Transverse colon (tissue), 4 donors: ENCODE data around the gene CDR2. TPM values are rescaled to one million over a fixed set of nuclear protein-coding genes. Genes with fewer than 3 reads are reported as not detected.

Experiments used
- DNase-seq: peaks from one replicate; pipeline ENCODE4 v3.0.0-alpha.2; 2019
- H3K27ac ChIP-seq, 4 donors: fragments of 200-600 bp; sonication (generic); 2 replicates each; pipeline ENCODE4 v1.5.1; 2016 to 2018; ENCODE audit warnings: inconsistent platforms in 4 of 4
- H3K27me3 ChIP-seq: fragments of 200-600 bp; sonication (generic); 2 replicates; pipeline ENCODE4 v1.5.1; 2017; ENCODE audit warnings: inconsistent platforms
- H3K36me3 ChIP-seq, 4 donors: fragments of 200-600 bp; sonication (generic); 2 replicates each; pipeline ENCODE4 v1.5.1; 2017 to 2019; ENCODE audit warnings: inconsistent platforms in 4 of 4
- H3K4me1 ChIP-seq, 4 donors: fragments of 200-600 bp; sonication (generic); 2 replicates each; pipeline ENCODE4 v1.5.1; 2017 to 2020; ENCODE audit warnings: inconsistent platforms in 4 of 4
- H3K4me3 ChIP-seq, 4 donors: fragments of 200-600 bp; sonication (generic); 1 replicate in 1 of 4; 2 replicates in 3 of 4; pipeline versions ENCODE4 v1.5.1 to v1.6.1; 2017 to 2019; ENCODE audit warnings: inconsistent platforms in 4 of 4
- H3K9me3 ChIP-seq, 2 donors: fragments of 200-600 bp; sonication (generic); 2 replicates each; pipeline ENCODE4 v1.5.1; 2017 to 2019; ENCODE audit warnings: inconsistent platforms in 2 of 2
- EP300 ChIP-seq: sonication (generic); formaldehyde crosslinking; IDR thresholded peaks from one replicate; pipeline ENCODE4 v1.6.1; 2017; ENCODE audit warnings: antibody characterized with exemption, low read depth
- POLR2A ChIP-seq: fragments of 450-650 bp; IDR thresholded peaks from one replicate; pipeline ENCODE4 v1.6.1; 2016; ENCODE audit warnings: antibody characterized with exemption, mild to moderate bottlenecking, moderate library complexity
- POLR2AphosphoS5 ChIP-seq, 3 donors: sonication (generic); formaldehyde crosslinking; IDR thresholded peaks; one replicate each; pipeline ENCODE4 v1.6.1; 2016; ENCODE audit warnings: antibody characterized with exemption in 3 of 3
- WGBS, 2 donors: methylation state at CpG; one replicate each; pipeline ENCODE4 v1.1.5; 2018; ENCODE audit warnings: low coverage in 1 of 2; 5-methylcytosine and 5-hydroxymethylcytosine counted together
- in situ Hi-C, 4 donors: fragments of 200-750 bp; cut with MboI; loops; one replicate each; pipeline versions ENCODE4 v1.15.0 to v1.15.1; 2017; ENCODE audit warnings: low sequenced_read_pairs in 3 of 4, low pct_ligation_motif_present in 1 of 4, low pct_unique_long_range_greater_than_20kb in 1 of 4
- intact Hi-C: fragments of 100-400 bp; cut with DNase I; formaldehyde crosslinking; loops from one replicate; pipeline ENCODE4 v1.15.1; 2023; ENCODE audit warnings: low total_unique reads
- total RNA-seq, 4 donors: library from RNA; depleted of rRNA; stranded (reverse); fragments of >200 nt; gene quantifications; one replicate each; pipeline ENCODE4 v1.1.0, GENCODE V29; 2016
- TF ChIP-seq, protein P1 (sequence below), 5 experiments: fragments of 200-600 bp in 3 of 5; fragments of 450-650 bp in 2 of 5; sonication (generic) in 3 of 5; IDR thresholded peaks; 1 replicate in 2 of 5; 2 replicates in 3 of 5; pipeline ENCODE4 v1.5.1; 2016 to 2017; ENCODE audit warnings: antibody characterized with exemption in 5 of 5, inconsistent platforms in 3 of 5, mild to moderate bottlenecking in 2 of 5, moderate library complexity in 1 of 5

Gene CDR2
- 100 to 1,000 TPM in 1 of 4 donors, 10 to 100 TPM in 3; 21.7 to 317 (median 24.1) TPM for total RNA-seq

DNA sequence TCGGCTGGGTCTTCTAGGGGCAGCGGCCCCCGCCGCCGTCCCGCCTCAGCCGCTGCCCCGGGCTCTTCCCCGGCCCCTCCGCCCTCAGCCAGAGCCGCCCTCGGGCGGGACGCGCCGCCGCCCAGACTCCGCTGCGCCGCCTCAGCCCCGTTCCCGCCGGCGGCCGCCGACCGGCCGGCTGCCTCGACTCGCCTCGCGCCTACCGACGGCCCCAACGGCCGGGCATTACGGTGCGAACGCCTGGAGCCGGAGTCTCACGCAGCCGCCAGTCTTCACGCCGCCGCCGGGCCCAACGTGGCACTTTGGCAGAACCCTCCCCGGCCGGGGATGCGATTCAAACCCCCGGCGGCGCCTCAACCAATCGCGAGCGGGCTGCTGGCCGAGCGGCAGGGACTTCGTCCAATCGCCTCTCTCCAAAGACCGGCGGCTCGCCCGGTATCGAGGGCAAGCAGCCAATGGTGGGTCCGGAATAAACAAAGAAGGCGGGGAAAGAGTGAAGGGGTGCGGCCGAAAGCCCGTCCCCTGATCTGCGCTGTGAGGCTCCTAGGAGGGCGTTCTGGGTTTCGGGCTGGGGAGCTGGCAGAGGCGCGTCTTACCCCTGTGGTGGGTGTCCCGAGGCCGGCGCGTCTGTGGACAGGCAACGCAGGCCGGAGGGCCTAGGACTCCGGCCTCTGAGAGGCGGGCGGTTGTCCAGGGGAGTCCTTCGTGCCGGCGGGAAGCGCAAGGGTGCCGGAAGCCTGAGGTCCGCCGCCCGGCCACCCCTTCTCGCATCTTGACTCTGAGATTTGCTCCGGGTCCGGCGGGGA, at the start of gene CDR2:
TSS of gene CDR2 (minus strand) at position 309 of the 806 bp plus-strand sequence. CDS start 310 bp downstream, outside the sequence.
- Histone ChIP-seq H3K9me3 (no peaks in the 10 kb centered on the region), H3K36me3 (no peaks in the 10 kb centered on the region), H3K27me3 (no peaks in the 10 kb centered on the region), H3K4me1 (peaks cover 18 to 46% (median 40%) of the 10 kb centered on the region in 4 donors), H3K4me3 (peak within 1 kb of the TSS; percentile 80 to 92 (median 86)), H3K27ac (peak within 1 kb of the TSS; percentile 92 to 96 (median 94))
- DNase-seq = peak; percentile 99
- 0% methylated on average over 43 of the region's 96 CpGs; no CpG with 5 or more reads in 1 of the 2 donors for WGBS, 2 donors
- intact Hi-C loops (no loop called here), in situ Hi-C loops (no loop called here)
- TF ChIP-seq POLR2AphosphoS5 (IDR thresholded peaks at IDR 0.05) (peak; percentile 95 to 96 (median 95)), EP300 (no peak), POLR2A (peak; percentile 86)
- TF ChIP-seq, protein P1, sequence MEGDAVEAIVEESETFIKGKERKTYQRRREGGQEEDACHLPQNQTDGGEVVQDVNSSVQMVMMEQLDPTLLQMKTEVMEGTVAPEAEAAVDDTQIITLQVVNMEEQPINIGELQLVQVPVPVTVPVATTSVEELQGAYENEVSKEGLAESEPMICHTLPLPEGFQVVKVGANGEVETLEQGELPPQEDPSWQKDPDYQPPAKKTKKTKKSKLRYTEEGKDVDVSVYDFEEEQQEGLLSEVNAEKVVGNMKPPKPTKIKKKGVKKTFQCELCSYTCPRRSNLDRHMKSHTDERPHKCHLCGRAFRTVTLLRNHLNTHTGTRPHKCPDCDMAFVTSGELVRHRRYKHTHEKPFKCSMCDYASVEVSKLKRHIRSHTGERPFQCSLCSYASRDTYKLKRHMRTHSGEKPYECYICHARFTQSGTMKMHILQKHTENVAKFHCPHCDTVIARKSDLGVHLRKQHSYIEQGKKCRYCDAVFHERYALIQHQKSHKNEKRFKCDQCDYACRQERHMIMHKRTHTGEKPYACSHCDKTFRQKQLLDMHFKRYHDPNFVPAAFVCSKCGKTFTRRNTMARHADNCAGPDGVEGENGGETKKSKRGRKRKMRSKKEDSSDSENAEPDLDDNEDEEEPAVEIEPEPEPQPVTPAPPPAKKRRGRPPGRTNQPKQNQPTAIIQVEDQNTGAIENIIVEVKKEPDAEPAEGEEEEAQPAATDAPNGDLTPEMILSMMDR (IDR thresholded peaks at IDR 0.05) = no peak

DNA sequence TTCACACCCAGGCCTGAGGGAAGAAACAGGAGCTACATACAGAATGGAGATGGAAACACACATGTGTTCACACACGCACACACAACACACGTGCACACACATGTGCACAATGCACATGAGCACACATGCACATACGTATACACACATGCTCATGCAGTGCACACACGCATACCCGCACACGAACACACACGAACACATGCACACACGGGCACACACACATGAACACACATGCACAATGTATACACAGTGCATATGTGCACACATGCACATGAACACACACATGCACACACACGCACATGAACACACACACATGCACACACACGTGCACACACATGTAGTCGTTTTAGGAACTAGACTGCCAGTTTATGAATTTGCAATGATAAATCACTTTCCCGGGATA, 49.3 kb upstream of the CDR2 start:
- WGBS, 2 donors = 87 to 91% methylated on average over 3 to 12 of the region's 12 CpGs
- DNase-seq = no peak
- intact Hi-C loops (no loop called here), in situ Hi-C loops (loop anchor here in 1 of 4 donors (25.0 kb wide), 3 partner anchors 111 to 1286 kb away; no protein-coding TSS in a partner anchor)
- peaks cover 0 to 21% (median 6%) of the 10 kb centered on the region in 4 donors for H3K36me3 ChIP-seq
- no peak for TF ChIP-seq POLR2AphosphoS5 (IDR thresholded peaks at IDR 0.05)
- TF ChIP-seq, protein P1 (IDR thresholded peaks at IDR 0.05) = no peak
- no peak for TF ChIP-seq EP300
- TF ChIP-seq POLR2A = no peak
- no peaks in the 10 kb centered on the region for H3K9me3 ChIP-seq
- peak overlapping the region in 1 of 4 donors; percentile 74 for H3K27ac ChIP-seq
- no peak overlapping the region for H3K4me3 ChIP-seq
- no peaks in the 10 kb centered on the region for H3K27me3 ChIP-seq
- H3K4me1 ChIP-seq = peaks cover 0 to 12% (median 0%) of the 10 kb centered on the region in 4 donors

DNA sequence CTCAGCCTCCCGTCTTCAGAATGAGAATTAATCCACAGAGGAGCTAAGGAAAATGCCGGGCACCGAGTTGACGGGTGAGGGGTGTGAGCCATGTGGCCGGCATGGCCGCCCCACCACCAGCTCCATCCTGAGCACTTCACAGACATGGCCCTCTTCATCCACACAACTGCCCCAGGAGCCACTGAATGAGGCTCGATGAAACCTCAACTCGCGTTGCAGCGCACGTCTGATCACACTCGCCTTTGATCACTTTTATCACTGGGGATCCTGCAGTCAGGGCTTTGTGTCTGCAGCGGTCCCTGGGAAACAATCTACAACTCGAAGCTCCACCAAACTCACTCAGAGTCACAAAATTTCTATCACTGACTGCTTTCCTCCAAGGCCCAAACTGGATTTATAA, 46.7 kb upstream of the CDR2 start:
- in situ Hi-C loops = loop anchor here in 1 of 4 donors (25.0 kb wide), 3 partner anchors 109 to 1284 kb away; no protein-coding TSS in a partner anchor
- no peak overlapping the region for H3K4me3 ChIP-seq
- TF ChIP-seq POLR2A (no peak), EP300 (no peak), POLR2AphosphoS5 (IDR thresholded peaks at IDR 0.05) (no peak)
- TF ChIP-seq, protein P1 (IDR thresholded peaks at IDR 0.05) = no peak
- no peaks in the 10 kb centered on the region for H3K27me3 ChIP-seq
- no peak for DNase-seq
- intact Hi-C loops = no loop called here
- no peaks in the 10 kb centered on the region for H3K36me3 ChIP-seq
- H3K4me1 ChIP-seq = peaks cover 0 to 12% (median 0%) of the 10 kb centered on the region in 4 donors
- WGBS, 2 donors = 97 to 100% methylated on average over 1 to 14 of the region's 14 CpGs
- H3K27ac ChIP-seq = no peak overlapping the region
- H3K9me3 ChIP-seq = no peaks in the 10 kb centered on the region

DNA sequence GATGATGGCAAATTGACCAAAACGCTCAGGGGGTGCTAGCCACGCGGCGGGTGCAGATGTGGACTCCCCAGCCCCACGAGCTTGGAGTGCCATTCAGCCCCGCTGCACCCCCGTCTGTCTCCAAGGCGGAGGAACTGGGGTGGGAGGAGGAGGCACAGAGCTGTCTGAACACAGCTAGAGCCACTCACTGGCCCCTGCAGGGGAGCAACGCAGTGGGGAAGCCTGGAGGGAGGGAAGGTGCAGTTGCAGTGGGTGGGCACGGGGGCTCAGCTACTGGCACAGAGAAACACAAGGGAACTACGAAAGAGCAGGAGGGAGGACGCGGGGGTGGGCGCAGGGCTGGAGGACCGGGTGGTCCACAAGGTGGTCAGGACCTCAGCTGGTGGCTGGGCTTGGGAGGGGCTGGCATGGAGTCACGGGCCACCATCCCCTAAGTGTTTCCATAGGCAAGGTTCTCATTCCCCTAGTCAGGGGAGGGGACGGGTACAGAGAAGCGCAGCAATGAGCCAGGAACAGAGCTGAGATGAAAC, 46.3 kb upstream of the CDR2 start:
- no peak overlapping the region for H3K27ac ChIP-seq
- 97% methylated on average over 18 of the region's 18 CpGs; no CpG with 5 or more reads in 1 of the 2 donors for WGBS, 2 donors
- H3K27me3 ChIP-seq = no peaks in the 10 kb centered on the region
- DNase-seq = no peak
- no peaks in the 10 kb centered on the region for H3K9me3 ChIP-seq
- TF ChIP-seq POLR2A = no peak
- TF ChIP-seq EP300 = no peak
- TF ChIP-seq, protein P1 (IDR thresholded peaks at IDR 0.05) = no peak
- TF ChIP-seq POLR2AphosphoS5 (IDR thresholded peaks at IDR 0.05) = no peak
- H3K4me3 ChIP-seq = no peak overlapping the region
- H3K4me1 ChIP-seq = peaks cover 0 to 12% (median 0%) of the 10 kb centered on the region in 4 donors
- in situ Hi-C loops = loop anchor here in 1 of 4 donors (25.0 kb wide), 3 partner anchors 108 to 1283 kb away; no protein-coding TSS in a partner anchor
- intact Hi-C loops = no loop called here
- H3K36me3 ChIP-seq = no peaks in the 10 kb centered on the region
